Thymus (tissue), 11 donors: ENCODE data around the gene KRT77. TPM values are rescaled to one million over a fixed set of nuclear protein-coding genes. Genes with fewer than 3 reads are reported as not detected.

Experiments
- DNase-seq, 9 donors: peaks; one replicate each; pipeline ENCODE4 v3.0.0-alpha.2; 2013; ENCODE audit warnings: low spot score in 9 of 9, low read depth in 6 of 9, missing footprints in 1 of 9
- H3K27ac ChIP-seq, 2 donors: one replicate each; pipeline ENCODE4 v1.5.1; 2013; ENCODE audit warnings: control low read depth in 1 of 2, low read depth in 1 of 2, low read length in 1 of 2, mild to moderate bottlenecking in 1 of 2, moderate library complexity in 1 of 2
- H3K27me3 ChIP-seq, 2 donors: one replicate each; pipeline ENCODE4 v1.5.1; 2013; ENCODE audit warnings: low read length in 1 of 2; ENCODE audit not compliant: control insufficient read depth in 2 of 2, insufficient read depth in 1 of 2
- H3K36me3 ChIP-seq, 2 donors: one replicate each; pipeline ENCODE4 v1.5.1; 2013; ENCODE audit warnings: low read length in 1 of 2, mild to moderate bottlenecking in 1 of 2, moderate library complexity in 1 of 2; ENCODE audit not compliant: control insufficient read depth in 2 of 2, insufficient read depth in 2 of 2
- H3K4me1 ChIP-seq, 2 donors: one replicate each; pipeline ENCODE4 v1.5.1; 2013; ENCODE audit warnings: low read length in 2 of 2; ENCODE audit not compliant: control insufficient read depth in 2 of 2, insufficient read depth in 2 of 2
- H3K4me3 ChIP-seq, 2 donors: one replicate each; pipeline ENCODE4 v1.5.1; 2013; ENCODE audit warnings: low read length in 2 of 2, control low read depth in 1 of 2, mild to moderate bottlenecking in 1 of 2
- H3K9me3 ChIP-seq, 2 donors: one replicate each; pipeline ENCODE4 v1.5.1; 2013; ENCODE audit warnings: low read length in 1 of 2, mild to moderate bottlenecking in 1 of 2; ENCODE audit not compliant: control insufficient read depth in 2 of 2, insufficient read depth in 1 of 2
- whole genome bisulfite sequencing: extraction: QIAGEN DNeasy Blood & Tissue Kit; methylation state at CpG from one replicate; pipeline ENCODE4 v1.1.7; 2013; 5-methylcytosine and 5-hydroxymethylcytosine counted together
- polyA plus RNA-seq: library from polyadenylated mRNA; stranded (reverse); fragments of 200-250 nt; gene quantifications from one replicate; pipeline ENCODE4 v1.2.3, GENCODE V29; 2013
- total RNA-seq: library from RNA; stranded (reverse); fragments of 120-200 nt; gene quantifications from one replicate; pipeline ENCODE4 v1.2.4, GENCODE V29; 2013
- donor health status: healthy.

KRT77 gene
- total and polyA plus RNA-seq, 2 donors: 0.66 to 4.1 TPM

- DNase-seq: no peak
- Histone ChIP-seq H3K4me3 (no peak overlapping the region), H3K27me3 (peaks cover 0 to 14% of the 10 kb centered on the region in 2 donors), H3K36me3 (no peaks in the 10 kb centered on the region), H3K9me3 (peaks cover 0 to 1% of the 10 kb centered on the region in 2 donors), H3K4me1 (no peaks in the 10 kb centered on the region), H3K27ac (no peak overlapping the region)
- 90% methylated on average over 2 of the region's 2 CpGs for WGBS
These were observed 3.4 kb downstream of the KRT77 start for GRCh38 chr12:52699960-52700359.

DNA sequence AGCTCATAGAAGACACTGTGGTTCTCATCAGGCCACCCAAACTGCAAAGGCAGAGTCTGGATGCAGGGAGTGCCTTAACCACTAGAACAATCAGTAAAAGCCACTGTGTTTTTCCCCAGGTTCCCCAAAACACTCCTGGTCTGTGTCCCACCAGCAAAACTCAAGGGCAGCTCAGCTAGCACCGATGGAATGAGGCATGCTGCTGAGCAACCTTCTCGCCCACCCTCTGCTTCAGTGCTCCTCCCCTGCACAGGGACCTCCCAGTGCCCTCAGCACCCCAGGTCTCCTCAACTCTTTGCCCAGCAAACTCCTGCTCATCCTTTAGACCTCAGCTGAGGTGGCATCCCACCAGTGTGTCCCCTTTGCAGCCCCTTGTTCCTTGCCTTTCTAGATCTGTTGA lies 4.0 kb downstream of the KRT77 start:
- no peak for DNase-seq
- peaks cover 0 to 14% of the 10 kb centered on the region in 2 donors for H3K27me3 ChIP-seq
- no peak overlapping the region for H3K27ac ChIP-seq
- H3K4me3 ChIP-seq: no peak overlapping the region
- H3K4me1 ChIP-seq: no peaks in the 10 kb centered on the region
- 90% methylated on average over 2 of the region's 2 CpGs for WGBS
- no peaks in the 10 kb centered on the region for H3K36me3 ChIP-seq
- peaks cover 0 to 1% of the 10 kb centered on the region in 2 donors for H3K9me3 ChIP-seq

- H3K36me3 ChIP-seq: no peaks in the 10 kb centered on the region
- 74% methylated on average over 11 of the region's 11 CpGs for WGBS
- no peak overlapping the region for H3K27ac ChIP-seq
- DNase-seq: no peak
- H3K9me3 ChIP-seq: peaks cover 0 to 1% of the 10 kb centered on the region in 2 donors
- H3K27me3 ChIP-seq: peaks cover 0 to 14% of the 10 kb centered on the region in 2 donors
- H3K4me3 ChIP-seq: no peak overlapping the region
- H3K4me1 ChIP-seq: no peaks in the 10 kb centered on the region
These were observed 4.5 kb downstream of the KRT77 start for GRCh38 chr12:52698651-52699340.

- no peak for DNase-seq
- Histone ChIP-seq H3K27ac (no peak overlapping the region), H3K36me3 (no peaks in the 10 kb centered on the region), H3K9me3 (peaks cover 0 to 1% of the 10 kb centered on the region in 2 donors), H3K4me1 (no peaks in the 10 kb centered on the region), H3K4me3 (no peak overlapping the region), H3K27me3 (peaks cover 0 to 23% of the 10 kb centered on the region in 2 donors)
- 79% methylated on average over 2 of the region's 2 CpGs for WGBS
These were observed 6.2 kb downstream of the KRT77 start for GRCh38 chr12:52697058-52697582.

DNA sequence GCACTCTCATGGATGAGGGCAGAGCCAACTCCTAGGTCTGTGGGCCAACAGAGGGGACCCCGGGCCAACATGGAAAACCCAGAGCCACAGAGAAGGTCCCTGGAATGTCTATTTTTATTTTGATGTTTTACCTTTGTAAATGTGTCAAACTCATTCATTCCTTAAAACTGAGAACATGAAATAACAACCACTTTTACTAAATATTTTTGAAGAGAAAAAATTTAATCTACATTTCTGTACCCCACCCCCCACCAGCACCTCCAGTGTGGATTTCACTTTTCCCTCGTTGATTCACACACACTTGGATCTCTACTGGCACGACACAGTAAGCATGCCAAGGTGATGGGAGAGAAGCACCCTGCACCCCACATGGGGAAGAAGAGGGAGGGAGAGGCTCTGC lies 6.7 kb downstream of the KRT77 start:
- H3K27me3 ChIP-seq: peaks cover 0 to 29% of the 10 kb centered on the region in 2 donors
- peaks cover 0 to 1% of the 10 kb centered on the region in 2 donors for H3K9me3 ChIP-seq
- no peak for DNase-seq

GRCh38 chr12:52695039-52695438 lies 8.3 kb downstream of the KRT77 start:
- H3K27me3 ChIP-seq: peaks cover 0 to 44% of the 10 kb centered on the region in 2 donors
- H3K4me1 ChIP-seq: peaks cover 6 to 16% of the 10 kb centered on the region in 2 donors
- no peaks in the 10 kb centered on the region for H3K9me3 ChIP-seq
- no peaks in the 10 kb centered on the region for H3K36me3 ChIP-seq
- H3K27ac ChIP-seq: no peak overlapping the region
- DNase-seq: no peak
- H3K4me3 ChIP-seq: no peak overlapping the region
- 94% methylated on average over 3 of the region's 3 CpGs for WGBS

More for the DNA sequence above, 6.7 kb downstream of the KRT77 start:
- WGBS: 83% methylated on average over 3 of the region's 3 CpGs
- no peaks in the 10 kb centered on the region for H3K36me3 ChIP-seq
- no peak overlapping the region for H3K27ac ChIP-seq
- no peak overlapping the region for H3K4me3 ChIP-seq
- peaks cover 3 to 4% of the 10 kb centered on the region in 2 donors for H3K4me1 ChIP-seq

- H3K9me3 ChIP-seq: no peaks in the 10 kb centered on the region
These were observed 9.2 kb downstream of the KRT77 start for GRCh38 chr12:52694151-52694550.

GRCh38 chr12:52693261-52693660 lies 10.1 kb downstream of the KRT77 start:
- no peak overlapping the region for H3K4me3 ChIP-seq
- peaks cover 6 to 16% of the 10 kb centered on the region in 2 donors for H3K4me1 ChIP-seq
- H3K27ac ChIP-seq: no peak overlapping the region
- H3K9me3 ChIP-seq: no peaks in the 10 kb centered on the region
- peaks cover 0 to 50% of the 10 kb centered on the region in 2 donors for H3K27me3 ChIP-seq
- 85% methylated on average over 5 of the region's 5 CpGs for whole genome bisulfite sequencing
- no peak for DNase-seq
- no peaks in the 10 kb centered on the region for H3K36me3 ChIP-seq

More at GRCh38 chr12:52694151-52694550, 9.2 kb downstream of the KRT77 start:
- no peak overlapping the region for H3K4me3 ChIP-seq
- H3K36me3 ChIP-seq: no peaks in the 10 kb centered on the region
- peaks cover 0 to 48% of the 10 kb centered on the region in 2 donors for H3K27me3 ChIP-seq
- no peak for DNase-seq
- no peak overlapping the region for H3K27ac ChIP-seq
- H3K4me1 ChIP-seq: peaks cover 6 to 16% of the 10 kb centered on the region in 2 donors
- WGBS: 95% methylated on average over 6 of the region's 6 CpGs

GRCh38 chr12:52692254-52692653 lies 11.1 kb downstream of the KRT77 start:
- H3K27ac ChIP-seq: no peak overlapping the region
- no peak for DNase-seq
- peaks cover 0 to 54% of the 10 kb centered on the region in 2 donors for H3K27me3 ChIP-seq
- H3K9me3 ChIP-seq: no peaks in the 10 kb centered on the region
- 96% methylated on average over 8 of the region's 8 CpGs for WGBS
- H3K4me3 ChIP-seq: no peak overlapping the region
- no peaks in the 10 kb centered on the region for H3K36me3 ChIP-seq
- peaks cover 6 to 16% of the 10 kb centered on the region in 2 donors for H3K4me1 ChIP-seq
